H9 (cell line): Measurements from ENCODE around the gene DUS4L. TPM values are rescaled to one million over a fixed set of nuclear protein-coding genes. Genes with fewer than 3 reads are reported as not detected.

Source experiments
- DNase-seq: peaks from one replicate; pipeline ENCODE4 v3.0.0-alpha.2; 2017
- H2AFZ ChIP-seq: one replicate; pipeline ENCODE4 v1.6.1; 2013; ENCODE audit warnings: mild to moderate bottlenecking, low read length, control low read depth, moderate library complexity
- H2AK5ac ChIP-seq: 2 replicates; pipeline ENCODE4 v1.6.1; 2013; ENCODE audit warnings: low read length, control low read depth, mixed read lengths; ENCODE audit not compliant: insufficient read length
- H2BK120ac ChIP-seq: one replicate; pipeline ENCODE4 v1.6.1; 2013; ENCODE audit warnings: low read depth, mild to moderate bottlenecking, low read length, control low read depth, inconsistent platforms; ENCODE audit not compliant: poor library complexity, severe bottlenecking
- H2BK12ac ChIP-seq: 2 replicates; pipeline ENCODE4 v1.6.1; 2013; ENCODE audit warnings: low read length, control low read depth, mixed read lengths, low read depth; ENCODE audit not compliant: insufficient read length
- H2BK15ac ChIP-seq: 2 replicates; pipeline ENCODE4 v1.6.1; 2013; ENCODE audit warnings: low read depth, low read length, control low read depth
- H2BK20ac ChIP-seq: one replicate; pipeline ENCODE4 v1.6.1; 2013; ENCODE audit warnings: low read depth, mild to moderate bottlenecking, low read length, control low read depth, inconsistent platforms; ENCODE audit not compliant: poor library complexity, severe bottlenecking
- H2BK5ac ChIP-seq: 2 replicates; pipeline ENCODE4 v1.6.1; 2013; ENCODE audit warnings: low read length, control low read depth, mixed read lengths; ENCODE audit not compliant: insufficient read length
- H3K14ac ChIP-seq: 2 replicates; pipeline ENCODE4 v1.6.1; 2013; ENCODE audit warnings: low read length, control low read depth; ENCODE audit not compliant: insufficient read depth
- H3K18ac ChIP-seq: 2 replicates; pipeline ENCODE4 v1.6.1; 2013; ENCODE audit warnings: low read depth, mild to moderate bottlenecking, mixed read lengths, low read length, control low read depth; ENCODE audit not compliant: insufficient read length
- H3K23ac ChIP-seq: 2 replicates; pipeline ENCODE4 v1.6.1; 2013; ENCODE audit warnings: low read length, control low read depth, mixed read lengths, low read depth; ENCODE audit not compliant: insufficient read length
- H3K23me2 ChIP-seq: 2 replicates; pipeline ENCODE4 v1.6.1; 2013; ENCODE audit warnings: low read depth, mild to moderate bottlenecking, mixed read lengths, low read length, control low read depth; ENCODE audit not compliant: insufficient read length, poor library complexity, severe bottlenecking
- H3K27ac ChIP-seq: 2 replicates; pipeline ENCODE4 v1.5.1; 2013; ENCODE audit warnings: low read length, control low read depth, mixed read lengths, low read depth; ENCODE audit not compliant: insufficient read length
- H3K27me3 ChIP-seq: 2 replicates; pipeline ENCODE4 v1.6.1; 2013; ENCODE audit warnings: low read length, control low read depth, inconsistent platforms; ENCODE audit not compliant: insufficient read depth
- H3K4ac ChIP-seq: 2 replicates; pipeline ENCODE4 v1.6.1; 2013; ENCODE audit warnings: low read depth, mild to moderate bottlenecking, control low read depth, inconsistent platforms, low read length, moderate library complexity
- H3K4me1 ChIP-seq: 2 replicates; pipeline ENCODE4 v1.6.1; 2013; ENCODE audit warnings: low read length, control low read depth, inconsistent platforms; ENCODE audit not compliant: insufficient read depth
- H3K4me2 ChIP-seq: 2 replicates; pipeline ENCODE4 v1.6.1; 2013; ENCODE audit warnings: low read length, control low read depth, mixed read lengths; ENCODE audit not compliant: insufficient read length, insufficient read depth
- H3K56ac ChIP-seq: 2 replicates; pipeline ENCODE4 v1.6.1; 2013; ENCODE audit warnings: low read depth, mild to moderate bottlenecking, mixed read lengths, low read length, control low read depth; ENCODE audit not compliant: insufficient read length
- H3K79me1 ChIP-seq: 2 replicates; pipeline ENCODE4 v1.6.1; 2013; ENCODE audit warnings: low read depth, mild to moderate bottlenecking, moderate library complexity, low read length, control low read depth, inconsistent platforms; ENCODE audit not compliant: insufficient read depth, poor library complexity, severe bottlenecking
- H3K79me2 ChIP-seq: 2 replicates; pipeline ENCODE4 v1.6.1; 2013; ENCODE audit warnings: low read length, control low read depth, inconsistent platforms; ENCODE audit not compliant: insufficient read depth
- H3K9ac ChIP-seq: 2 replicates; pipeline ENCODE4 v1.6.1; 2013; ENCODE audit warnings: low read length, control low read depth, mixed read lengths; ENCODE audit not compliant: insufficient read length; ENCODE audit errors: extremely low read depth
- H3K9me3 ChIP-seq: one replicate; pipeline ENCODE4 v1.6.1; 2013; ENCODE audit warnings: low read depth, low read length, inconsistent platforms; ENCODE audit not compliant: control insufficient read depth
- H3T11ph ChIP-seq: one replicate; pipeline ENCODE4 v1.6.1; 2013; ENCODE audit warnings: mild to moderate bottlenecking, low read length, control low read depth, inconsistent platforms
- H4K20me1 ChIP-seq: one replicate; pipeline ENCODE4 v1.6.1; 2013; ENCODE audit not compliant: control insufficient read depth, insufficient read length, insufficient read depth
- H4K5ac ChIP-seq: 2 replicates; pipeline ENCODE4 v1.6.1; 2013; ENCODE audit warnings: low read depth, mild to moderate bottlenecking, mixed read lengths, low read length, control low read depth; ENCODE audit not compliant: insufficient read length
- H4K8ac ChIP-seq: replicated peaks from 2 replicates; pipeline ENCODE4 v1.6.1; 2013; ENCODE audit warnings: low read length, control low read depth, mixed read lengths, low read depth; ENCODE audit not compliant: insufficient read length
- H4K91ac ChIP-seq: 2 replicates; pipeline ENCODE4 v1.6.1; 2013; ENCODE audit warnings: low read depth, mild to moderate bottlenecking, moderate library complexity, mixed read lengths, low read length, control low read depth; ENCODE audit not compliant: insufficient read length
- H3K27ac Mint-ChIP-seq, 3 experiments: 2 replicates in 2 of 3; 3 replicates in 1 of 3; pipeline ENCODE4 v1.8.0; 2020 to 2021; ENCODE audit warnings: mixed read lengths in 3 of 3, mild to moderate bottlenecking in 1 of 3, moderate library complexity in 1 of 3
- H3K27me3 Mint-ChIP-seq: 2 replicates; pipeline ENCODE4 v1.8.0; 2021; ENCODE audit warnings: low read depth, mild to moderate bottlenecking, moderate library complexity, mixed read lengths
- H3K36me3 Mint-ChIP-seq, 3 experiments: 2 replicates in 2 of 3; 3 replicates in 1 of 3; pipeline ENCODE4 v1.8.0; 2020 to 2021; ENCODE audit warnings: low read depth in 3 of 3, mixed read lengths in 3 of 3; ENCODE audit not compliant: insufficient read depth in 1 of 3
- H3K4me1 Mint-ChIP-seq, 2 experiments: 2 replicates each; pipeline ENCODE4 v1.8.0; 2020; ENCODE audit warnings: mixed read lengths in 2 of 2
- H3K4me3 Mint-ChIP-seq, 2 experiments: 2 replicates in 1 of 2; 3 replicates in 1 of 2; pipeline ENCODE4 v1.8.0; 2020 to 2021; ENCODE audit warnings: mild to moderate bottlenecking in 2 of 2, mixed read lengths in 2 of 2, moderate library complexity in 1 of 2
- H3K9me3 Mint-ChIP-seq, 2 experiments: 2 replicates in 1 of 2; 3 replicates in 1 of 2; pipeline ENCODE4 v1.8.0; 2020; ENCODE audit warnings: mild to moderate bottlenecking in 2 of 2, mixed read lengths in 2 of 2, moderate library complexity in 1 of 2
- CTCF ChIP-seq: fragments of 200-600 bp; sonication (generic); conservative IDR thresholded peaks from 3 replicates; pipeline ENCODE4 v1.8.0; 2021; ENCODE audit warnings: antibody characterized with exemption, mild to moderate bottlenecking
- WGBS: extraction: QIAGEN DNeasy Blood & Tissue Kit; methylation state at CpG from one replicate; pipeline ENCODE4 v1.1.7; 2013; ENCODE audit warnings: missing lambda C conversion rate, low lambda C conversion rate, mixed read lengths; ENCODE audit not compliant: insufficient read length; ENCODE audit errors: extremely low coverage; 5-methylcytosine and 5-hydroxymethylcytosine counted together
- total RNA-seq: library from RNA; stranded (reverse); gene quantifications from 2 replicates; pipeline ENCODE4 v1.2.1, GENCODE V29; 2021

The DUS4L gene
- total RNA-seq, 1 experiment from 2014 or later = 10.8 TPM

- Histone ChIP-seq H2BK15ac (no peak overlapping the region), H3K27ac (no peak overlapping the region), H3K9me3 (no peaks in the 10 kb centered on the region), H3T11ph (no peak overlapping the region), H2AFZ (no peak overlapping the region), H3K4me2 (no peak overlapping the region), H3K23me2 (no peaks in the 10 kb centered on the region), H2BK5ac (no peak overlapping the region), H3K14ac (no peak overlapping the region), H3K79me2 (no peaks in the 10 kb centered on the region), H3K79me1 (no peaks in the 10 kb centered on the region), H4K91ac (no peak overlapping the region), H3K9ac (no peak overlapping the region), H2AK5ac (no peak overlapping the region), H3K56ac (no peak overlapping the region), H4K20me1 (no peaks in the 10 kb centered on the region), H2BK12ac (no peak overlapping the region), H3K23ac (no peak overlapping the region), H3K27me3 (no peaks in the 10 kb centered on the region), H3K18ac (no peak overlapping the region), H4K8ac (no peak overlapping the region), H2BK20ac (no peak overlapping the region), H3K4me1 (no peaks in the 10 kb centered on the region), H2BK120ac (no peak overlapping the region), H4K5ac (no peak overlapping the region), H3K4ac (no peak overlapping the region)
- H3K27ac Mint-ChIP-seq = no peak overlapping the region
- no peak for TF ChIP-seq CTCF
- WGBS = no CpG with 5 or more reads among the region's 5 CpGs
- H3K36me3 Mint-ChIP-seq = peaks cover 10 to 28% (median 21%) of the 10 kb centered on the region in 3 experiments
- no peak for DNase-seq
- peaks cover 4% of the 10 kb centered on the region in 2 experiments; a peak in 4 of 5 replicates for H3K9me3 Mint-ChIP-seq
- H3K27me3 Mint-ChIP-seq = no peaks in the 10 kb centered on the region
- no peak overlapping the region for H3K4me3 Mint-ChIP-seq
- H3K4me1 Mint-ChIP-seq = no peaks in the 10 kb centered on the region
These were observed 28.7 kb downstream of the DUS4L start for GRCh38 chr7:107592361-107593024.
